Measurements from ENCODE around the gene FBXW7. TPM values are rescaled to one million over a fixed set of nuclear protein-coding genes. Genes with fewer than 3 reads are reported as not detected.

The FBXW7 gene
- total RNA-seq: 10 to 100 TPM; 38.5 to 48.6 (median 39.4) TPM
- long read RNA-seq, donor 1, full-length matches to known transcripts: 6 of 15 reads
- long read RNA-seq, donor 1, partial matches to known transcripts: 0 of 15 reads
- long read RNA-seq, donor 1, other reads (novel, unspliced or antisense): 9 of 15 reads
- long read RNA-seq, donor 2, partial matches to known transcripts: 0 of 3 reads
- long read RNA-seq, donor 2, other reads (novel, unspliced or antisense): 1 of 3 reads

- Histone ChIP-seq H3K4me3 (peak within 1 kb of the TSS; percentile 98), H3K36me3 (ENCODE audit: low read depth) (no peaks in the 10 kb centered on the region), H3K4me1 (ENCODE audit: low read depth) (peaks cover 19% of the 10 kb centered on the region), H3K9me3 (no peaks in the 10 kb centered on the region)
- DNase-seq (peak; percentile 99 to 100 (median 100)), ATAC-seq (peak; percentile 93)
- TF ChIP-seq CTCF (IDR thresholded peaks at IDR 0.05): no peak
- intact Hi-C loops (cut with DNase I, micrococcal nuclease): no loop called here
Observed at GRCh38 chr4:152535903-152536544, at the start of gene FBXW7. TSS of gene FBXW7 (minus strand) at chr4:152536092. CDS start at chr4:152411803, 124,289 bp downstream.

- ATAC-seq (peak; percentile 48), DNase-seq (no peak)
- Histone ChIP-seq H3K4me1 (ENCODE audit: low read depth) (no peaks in the 10 kb centered on the region), H3K36me3 (ENCODE audit: low read depth) (no peaks in the 10 kb centered on the region), H3K9me3 (no peaks in the 10 kb centered on the region), H3K4me3 (no peak overlapping the region)
- no peak for TF ChIP-seq CTCF (IDR thresholded peaks at IDR 0.05)
- intact Hi-C loops (cut with DNase I, micrococcal nuclease): no loop called here
Observed at GRCh38 chr4:152585023-152585441, 49.1 kb upstream of the FBXW7 start.

GRCh38 chr4:152581536-152582160, 45.8 kb upstream of the FBXW7 start:
- intact Hi-C loops (cut with DNase I, micrococcal nuclease): no loop called here
- ATAC-seq (no peak), DNase-seq (no peak)
- no peak for TF ChIP-seq CTCF (IDR thresholded peaks at IDR 0.05)
- H3K36me3 ChIP-seq (ENCODE audit: low read depth): no peaks in the 10 kb centered on the region
- H3K9me3 ChIP-seq: no peaks in the 10 kb centered on the region
- no peaks in the 10 kb centered on the region for H3K4me1 ChIP-seq (ENCODE audit: low read depth)
- no peak overlapping the region for H3K4me3 ChIP-seq

GRCh38 chr4:152579916-152580315, 44.0 kb upstream of the FBXW7 start:
- Histone ChIP-seq H3K4me3 (no peak overlapping the region), H3K36me3 (ENCODE audit: low read depth) (no peaks in the 10 kb centered on the region), H3K9me3 (no peaks in the 10 kb centered on the region), H3K4me1 (ENCODE audit: low read depth) (no peaks in the 10 kb centered on the region)
- TF ChIP-seq CTCF (IDR thresholded peaks at IDR 0.05): no peak
- intact Hi-C loops (cut with DNase I, micrococcal nuclease): no loop called here
- no peak for ATAC-seq
- no peak for DNase-seq

GRCh38 chr4:152579107-152579764, 43.3 kb upstream of the FBXW7 start:
- intact Hi-C loops (cut with DNase I, micrococcal nuclease): no loop called here

More at GRCh38 chr4:152579107-152579764, 43.3 kb upstream of the FBXW7 start:
- no peak for TF ChIP-seq CTCF (IDR thresholded peaks at IDR 0.05)
- no peak for DNase-seq
- Histone ChIP-seq H3K9me3 (no peaks in the 10 kb centered on the region), H3K4me1 (ENCODE audit: low read depth) (no peaks in the 10 kb centered on the region), H3K36me3 (ENCODE audit: low read depth) (no peaks in the 10 kb centered on the region), H3K4me3 (no peak overlapping the region)
- no peak for ATAC-seq

Measured in mucosa of descending colon (tissue), 3 donors.